WTC11 (cell line): ENCODE measurements around the gene MANSC1.

Experiments used
- ATF2 ChIP-seq: sonication (generic); formaldehyde crosslinking; IDR thresholded peaks from 2 replicates; pipeline ENCODE4 v1.8.1; 2022; ENCODE audit warnings: low read depth, missing genetic modification reagents, borderline replicate concordance
- CTCF ChIP-seq: fragments of 200-600 bp; IDR thresholded peaks from 2 replicates; pipeline ENCODE4 v1.8.0; 2022; ENCODE audit warnings: antibody characterized with exemption
- ESRRA ChIP-seq: sonication (generic); formaldehyde crosslinking; IDR thresholded peaks from 2 replicates; pipeline ENCODE4 v1.8.1; 2022; ENCODE audit warnings: mild to moderate bottlenecking, missing genetic modification reagents, borderline replicate concordance
- ETV6 ChIP-seq: sonication (generic); formaldehyde crosslinking; IDR thresholded peaks from 2 replicates; pipeline ENCODE4 v1.8.1; 2022; ENCODE audit warnings: mild to moderate bottlenecking, missing genetic modification reagents
- FOXP4 ChIP-seq: sonication (generic); formaldehyde crosslinking; IDR thresholded peaks from 2 replicates; pipeline ENCODE4 v1.8.0; 2022; ENCODE audit warnings: mild to moderate bottlenecking, missing genetic modification reagents
- JUN ChIP-seq: sonication (generic); formaldehyde crosslinking; IDR thresholded peaks from 2 replicates; pipeline ENCODE4 v1.8.0; 2023; ENCODE audit warnings: mild to moderate bottlenecking, missing genetic modification reagents
- MAX ChIP-seq: sonication (generic); formaldehyde crosslinking; IDR thresholded peaks from 2 replicates; pipeline ENCODE4 v1.8.0; 2022; ENCODE audit warnings: mild to moderate bottlenecking, missing genetic modification reagents
- NFYB ChIP-seq: sonication (generic); formaldehyde crosslinking; conservative IDR thresholded peaks from 2 replicates; pipeline ENCODE4 v1.8.0; 2022; ENCODE audit warnings: low read depth, missing genetic modification reagents
- ZNF121 ChIP-seq: sonication (generic); formaldehyde crosslinking; IDR thresholded peaks from 2 replicates; pipeline ENCODE4 v1.8.0; 2023; ENCODE audit warnings: missing genetic modification reagents
- ZNF423 ChIP-seq: fragments of 250-450 bp; sonication (Bioruptor Pico); IDR thresholded peaks from 2 replicates; pipeline ENCODE4 v2.1.2; 2022; ENCODE audit warnings: mild to moderate bottlenecking, moderate library complexity

GRCh38 chr12:12366701-12367481 is 16.8 kb upstream of the MANSC1 start:
- TF ChIP-seq ATF2: no peak
- TF ChIP-seq CTCF: no peak
- no peak for TF ChIP-seq ZNF121
- no peak for TF ChIP-seq MAX (CRISPR knock-in tag)
- no peak for TF ChIP-seq ZNF423
- TF ChIP-seq NFYB: no peak
- no peak for TF ChIP-seq ETV6 (CRISPR knock-in tag)
- TF ChIP-seq FOXP4 (CRISPR knock-in tag): no peak
- no peak for TF ChIP-seq JUN (CRISPR knock-in tag)
- TF ChIP-seq ESRRA (CRISPR knock-in tag): no peak
